ENCODE data around the gene KCNG2. TPM values are rescaled to one million over a fixed set of nuclear protein-coding genes. Genes with fewer than 3 reads are reported as not detected.

Gene KCNG2
- total and polyA plus RNA-seq, 2 of the 13 experiments (the other 11 are each of a cell fraction or from before 2014, with no cell fraction given): not detected

DNA sequence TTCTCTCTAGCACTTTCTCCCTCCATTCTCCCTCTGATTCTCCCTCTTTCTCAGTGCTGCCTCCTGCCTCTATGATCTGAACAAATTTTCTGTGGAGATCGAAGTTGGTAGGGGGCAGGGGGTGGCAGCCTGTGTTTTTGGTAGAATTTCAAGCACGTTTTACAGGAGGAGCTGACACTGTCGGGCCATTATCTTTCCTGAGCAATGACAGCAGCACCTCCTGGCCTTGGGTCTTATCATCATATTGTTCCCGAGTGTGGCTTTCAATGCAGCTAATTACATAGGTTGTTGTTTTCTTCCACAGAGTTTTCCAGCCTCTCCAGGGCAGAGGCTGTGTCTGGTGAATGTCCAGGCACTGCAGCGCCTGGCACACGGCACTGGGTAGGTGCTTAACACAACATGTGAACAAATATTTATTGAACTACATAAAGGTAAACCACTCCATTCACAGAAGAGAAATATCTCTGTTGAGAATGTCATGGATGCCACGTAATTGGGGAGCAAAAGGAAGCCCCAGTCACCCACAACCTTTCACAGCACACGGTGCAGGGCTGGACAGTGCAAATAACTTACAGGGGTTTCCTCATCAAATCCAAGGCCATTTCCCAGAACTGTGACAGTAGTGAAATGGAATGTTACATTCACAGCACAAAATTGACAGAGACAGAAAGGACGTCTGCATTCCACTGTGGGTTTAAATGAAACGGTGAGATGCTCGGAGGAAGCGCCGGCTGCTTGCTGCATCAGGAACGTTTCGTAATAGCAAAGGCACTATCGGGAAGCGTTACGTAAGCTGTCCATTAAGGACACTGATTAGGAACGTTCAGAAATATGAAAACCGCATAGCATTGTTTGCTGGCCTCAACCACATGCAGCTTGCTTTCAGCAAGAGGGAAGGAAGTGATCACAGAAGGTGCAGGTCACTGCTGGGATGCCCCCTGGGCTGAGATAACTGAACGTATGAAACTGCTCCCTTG is 6.5 kb upstream of the KCNG2 start (continued):
- TF ChIP-seq ZBTB40 (IDR thresholded peaks at IDR 0.05): no peak
- TF ChIP-seq ZBTB40 (CRISPR knock-in tag; IDR thresholded peaks at IDR 0.05): 0 out of 2 replicates have a peak, but pooled peaks have one; percentile 31
- peak; percentile 83 for TF ChIP-seq ZNF792 (CRISPR knock-in tag; IDR thresholded peaks at IDR 0.05)
- peak; percentile 75; the same call in 1 of the 2 replicates for TF ChIP-seq PRDM10 (CRISPR knock-in tag; IDR thresholded peaks at IDR 0.05; ENCODE audit: low read depth)
- TF ChIP-seq, protein P1, sequence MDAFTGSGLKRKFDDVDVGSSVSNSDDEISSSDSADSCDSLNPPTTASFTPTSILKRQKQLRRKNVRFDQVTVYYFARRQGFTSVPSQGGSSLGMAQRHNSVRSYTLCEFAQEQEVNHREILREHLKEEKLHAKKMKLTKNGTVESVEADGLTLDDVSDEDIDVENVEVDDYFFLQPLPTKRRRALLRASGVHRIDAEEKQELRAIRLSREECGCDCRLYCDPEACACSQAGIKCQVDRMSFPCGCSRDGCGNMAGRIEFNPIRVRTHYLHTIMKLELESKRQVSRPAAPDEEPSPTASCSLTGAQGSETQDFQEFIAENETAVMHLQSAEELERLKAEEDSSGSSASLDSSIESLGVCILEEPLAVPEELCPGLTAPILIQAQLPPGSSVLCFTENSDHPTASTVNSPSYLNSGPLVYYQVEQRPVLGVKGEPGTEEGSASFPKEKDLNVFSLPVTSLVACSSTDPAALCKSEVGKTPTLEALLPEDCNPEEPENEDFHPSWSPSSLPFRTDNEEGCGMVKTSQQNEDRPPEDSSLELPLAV (CRISPR knock-in tag; conservative IDR thresholded peaks at IDR 0.05; ENCODE audit: low read depth): no peak
- no peak for TF ChIP-seq RNF2 (conservative IDR thresholded peaks at IDR 0.05; ENCODE audit: low read depth)
- TF ChIP-seq KAT8 (CRISPR knock-in tag; IDR thresholded peaks at IDR 0.05): peak; percentile 65; the same call in 1 of the 2 replicates
- TF ChIP-seq ZNF329 (CRISPR knock-in tag; IDR thresholded peaks at IDR 0.05; ENCODE audit: low read depth): no peak
- TF ChIP-seq ZNF501 (CRISPR knock-in tag; IDR thresholded peaks at IDR 0.05): peak; percentile 37; the same call in 1 of the 2 replicates
- TF ChIP-seq ZNF83 (CRISPR knock-in tag; IDR thresholded peaks at IDR 0.05; ENCODE audit: borderline replicate concordance): no peak
- no peak for TF ChIP-seq NONO (IDR thresholded peaks at IDR 0.05)
- TF ChIP-seq NONO (CRISPR knock-in tag; conservative IDR thresholded peaks at IDR 0.05): 0 out of 2 replicates have a peak, but pooled peaks have one; percentile 27
- TF ChIP-seq, protein P2, sequence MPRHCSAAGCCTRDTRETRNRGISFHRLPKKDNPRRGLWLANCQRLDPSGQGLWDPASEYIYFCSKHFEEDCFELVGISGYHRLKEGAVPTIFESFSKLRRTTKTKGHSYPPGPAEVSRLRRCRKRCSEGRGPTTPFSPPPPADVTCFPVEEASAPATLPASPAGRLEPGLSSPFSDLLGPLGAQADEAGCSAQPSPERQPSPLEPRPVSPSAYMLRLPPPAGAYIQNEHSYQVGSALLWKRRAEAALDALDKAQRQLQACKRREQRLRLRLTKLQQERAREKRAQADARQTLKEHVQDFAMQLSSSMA (CRISPR knock-in tag; IDR thresholded peaks at IDR 0.05): no peak

Data from HepG2 (cell line).